Breast epithelium (tissue), 3 donors: Measurements from ENCODE around the gene CRB2.

Source experiments
- POLR2AphosphoS5 ChIP-seq, 3 donors: sonication (generic); formaldehyde crosslinking; IDR thresholded peaks; one replicate each; pipeline ENCODE4 v1.6.1; 2017; ENCODE audit warnings: antibody characterized with exemption in 3 of 3
- TF ChIP-seq, protein P1 (sequence below), 3 donors: fragments of 450-650 bp; IDR thresholded peaks; one replicate each; pipeline ENCODE4 v1.5.1; 2016 to 2017; ENCODE audit warnings: antibody characterized with exemption in 3 of 3, mild to moderate bottlenecking in 3 of 3, moderate library complexity in 3 of 3

DNA sequence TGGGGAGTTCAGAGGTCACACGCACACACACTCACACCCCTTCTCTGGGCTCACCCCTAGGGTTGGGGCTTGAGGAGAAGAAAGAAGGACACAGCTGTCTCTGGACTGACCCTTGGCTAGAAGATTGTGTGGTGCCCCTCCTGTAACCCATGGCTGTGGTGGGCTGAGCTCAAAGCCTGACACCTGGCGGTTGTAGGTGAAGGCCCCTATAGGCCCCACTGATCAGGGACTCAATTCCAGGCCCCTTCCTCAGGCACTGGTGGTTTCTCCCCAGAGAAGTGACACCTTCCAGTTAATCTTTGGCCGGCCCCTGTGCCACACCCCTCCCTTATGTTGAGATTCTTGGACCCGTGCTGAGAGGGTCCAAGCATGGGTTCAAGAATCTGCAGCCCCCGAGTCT lies 35.2 kb upstream of the CRB2 start:
- TF ChIP-seq, protein P1, sequence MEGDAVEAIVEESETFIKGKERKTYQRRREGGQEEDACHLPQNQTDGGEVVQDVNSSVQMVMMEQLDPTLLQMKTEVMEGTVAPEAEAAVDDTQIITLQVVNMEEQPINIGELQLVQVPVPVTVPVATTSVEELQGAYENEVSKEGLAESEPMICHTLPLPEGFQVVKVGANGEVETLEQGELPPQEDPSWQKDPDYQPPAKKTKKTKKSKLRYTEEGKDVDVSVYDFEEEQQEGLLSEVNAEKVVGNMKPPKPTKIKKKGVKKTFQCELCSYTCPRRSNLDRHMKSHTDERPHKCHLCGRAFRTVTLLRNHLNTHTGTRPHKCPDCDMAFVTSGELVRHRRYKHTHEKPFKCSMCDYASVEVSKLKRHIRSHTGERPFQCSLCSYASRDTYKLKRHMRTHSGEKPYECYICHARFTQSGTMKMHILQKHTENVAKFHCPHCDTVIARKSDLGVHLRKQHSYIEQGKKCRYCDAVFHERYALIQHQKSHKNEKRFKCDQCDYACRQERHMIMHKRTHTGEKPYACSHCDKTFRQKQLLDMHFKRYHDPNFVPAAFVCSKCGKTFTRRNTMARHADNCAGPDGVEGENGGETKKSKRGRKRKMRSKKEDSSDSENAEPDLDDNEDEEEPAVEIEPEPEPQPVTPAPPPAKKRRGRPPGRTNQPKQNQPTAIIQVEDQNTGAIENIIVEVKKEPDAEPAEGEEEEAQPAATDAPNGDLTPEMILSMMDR (IDR thresholded peaks at IDR 0.05) = no peak
- TF ChIP-seq POLR2AphosphoS5 (IDR thresholded peaks at IDR 0.05) = no peak
